HG03108 (cell line): Measurements from ENCODE around the gene PPP2R1A.
"Not testable (repeated sequence)": the region's sequence is repeated elsewhere in the genome, so short reads cannot be mapped to it uniquely, and the experiment has no call there.

Experiments used
- ATAC-seq: cut with Tn5 transposase; IDR thresholded peaks from one replicate; pipeline ENCODE4 v1.9.1; 2021; ENCODE audit warnings: moderate library complexity; ENCODE audit not compliant: unreplicated experiment

PPP2R1A gene

GRCh38 chr19:52200044-52200443 is 10.2 kb downstream of the PPP2R1A start:
- ATAC-seq: no peak

DNA sequence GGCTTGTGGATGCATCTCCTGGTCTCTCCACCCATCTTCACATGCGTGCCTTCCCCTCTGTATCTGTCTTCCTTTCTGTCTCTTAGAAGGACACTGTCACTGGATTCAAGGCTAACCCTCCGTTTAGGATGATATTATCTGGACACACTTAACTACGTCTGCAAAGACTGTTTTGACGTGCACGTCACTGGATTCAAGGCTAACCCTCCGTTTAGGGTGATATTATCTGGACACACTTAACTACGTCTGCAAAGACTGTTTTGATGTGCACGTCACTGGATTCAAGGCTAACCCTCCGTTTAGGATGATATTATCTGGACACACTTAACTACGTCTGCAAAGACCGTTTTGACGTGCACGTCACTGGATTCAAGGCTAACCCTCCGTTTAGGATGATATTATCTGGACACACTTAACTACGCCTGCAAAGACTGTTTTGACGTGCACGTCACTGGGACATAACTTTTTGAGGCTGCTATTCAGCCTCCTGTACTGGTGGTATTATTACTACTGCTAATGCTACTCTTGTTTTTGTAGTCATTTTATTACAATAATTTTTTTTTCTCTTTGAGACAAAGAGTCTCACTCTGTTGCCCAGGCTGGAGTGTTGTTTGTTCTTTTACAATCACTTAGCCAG is 11.0 kb downstream of the PPP2R1A start:
- not testable (repeated sequence) for ATAC-seq

- no peak for ATAC-seq
Measured at GRCh38 chr19:52206481-52206880, 16.6 kb downstream of the PPP2R1A start.

DNA sequence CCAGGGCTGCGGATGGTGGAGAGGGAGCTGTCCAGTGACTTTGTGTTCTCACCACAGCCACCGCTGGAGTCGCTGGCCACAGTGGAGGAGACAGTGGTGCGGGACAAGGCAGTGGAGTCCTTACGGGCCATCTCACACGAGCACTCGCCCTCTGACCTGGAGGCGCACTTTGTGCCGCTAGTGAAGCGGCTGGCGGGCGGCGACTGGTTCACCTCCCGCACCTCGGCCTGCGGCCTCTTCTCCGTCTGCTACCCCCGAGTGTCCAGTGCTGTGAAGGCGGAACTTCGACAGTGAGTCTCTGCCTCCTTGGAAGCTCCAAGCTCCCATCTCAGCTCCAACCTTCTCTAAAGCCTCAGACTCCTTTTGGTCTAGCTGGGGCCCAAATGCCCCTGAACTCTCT is 21.4 kb downstream of the PPP2R1A start:
- ATAC-seq: no peak

- no peak for ATAC-seq
Measured at GRCh38 chr19:52211926-52212571, 22.2 kb downstream of the PPP2R1A start.

DNA sequence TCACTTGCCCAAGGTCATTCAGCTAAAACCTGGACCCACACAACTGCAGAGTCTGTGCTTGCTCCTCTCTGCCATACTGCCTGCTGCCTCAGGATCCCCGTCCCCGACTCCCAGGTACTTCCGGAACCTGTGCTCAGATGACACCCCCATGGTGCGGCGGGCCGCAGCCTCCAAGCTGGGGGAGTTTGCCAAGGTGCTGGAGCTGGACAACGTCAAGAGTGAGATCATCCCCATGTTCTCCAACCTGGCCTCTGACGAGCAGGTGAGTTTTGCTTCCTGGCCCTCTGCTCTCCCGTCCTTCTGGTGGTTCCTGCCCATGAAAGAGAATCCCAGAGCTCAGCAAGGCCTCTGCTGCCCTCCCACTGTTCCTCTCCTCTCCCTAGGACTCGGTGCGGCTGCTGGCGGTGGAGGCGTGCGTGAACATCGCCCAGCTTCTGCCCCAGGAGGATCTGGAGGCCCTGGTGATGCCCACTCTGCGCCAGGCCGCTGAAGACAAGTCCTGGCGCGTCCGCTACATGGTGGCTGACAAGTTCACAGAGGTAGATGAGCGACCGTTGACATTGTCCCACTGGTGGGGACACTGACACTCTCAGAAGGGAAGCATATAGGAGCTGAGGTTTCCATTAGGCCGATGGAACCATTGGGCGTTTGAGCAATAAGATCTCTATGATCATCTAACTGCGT is 22.9 kb downstream of the PPP2R1A start:
- ATAC-seq: no peak

- no peak for ATAC-seq
Measured at GRCh38 chr19:52214241-52214640, 24.4 kb downstream of the PPP2R1A start.

DNA sequence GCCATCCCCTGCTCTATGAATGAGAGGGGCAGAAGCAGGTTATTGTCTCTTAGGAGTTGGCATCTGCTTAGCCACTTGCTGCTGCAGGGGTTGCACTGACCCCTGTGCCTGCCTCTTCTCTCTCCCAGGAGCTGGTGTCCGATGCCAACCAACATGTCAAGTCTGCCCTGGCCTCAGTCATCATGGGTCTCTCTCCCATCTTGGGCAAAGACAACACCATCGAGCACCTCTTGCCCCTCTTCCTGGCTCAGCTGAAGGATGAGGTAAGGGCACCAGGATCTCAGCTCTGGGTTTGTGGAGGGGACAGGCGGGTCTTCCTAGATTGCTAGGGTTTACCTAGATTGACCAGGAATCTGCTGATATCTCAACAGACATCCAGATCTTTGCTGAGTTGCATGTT is 26.5 kb downstream of the PPP2R1A start:
- ATAC-seq: no peak

- ATAC-seq: no peak
Measured at GRCh38 chr19:52217576-52217975, 27.7 kb downstream of the PPP2R1A start.

GRCh38 chr19:52219611-52220010 is 29.8 kb downstream of the PPP2R1A start:
- ATAC-seq: no peak

GRCh38 chr19:52221031-52221430 is 31.2 kb downstream of the PPP2R1A start:
- ATAC-seq: no peak

- no peak for ATAC-seq
Measured at GRCh38 chr19:52221831-52222375, 32.1 kb downstream of the PPP2R1A start.

DNA sequence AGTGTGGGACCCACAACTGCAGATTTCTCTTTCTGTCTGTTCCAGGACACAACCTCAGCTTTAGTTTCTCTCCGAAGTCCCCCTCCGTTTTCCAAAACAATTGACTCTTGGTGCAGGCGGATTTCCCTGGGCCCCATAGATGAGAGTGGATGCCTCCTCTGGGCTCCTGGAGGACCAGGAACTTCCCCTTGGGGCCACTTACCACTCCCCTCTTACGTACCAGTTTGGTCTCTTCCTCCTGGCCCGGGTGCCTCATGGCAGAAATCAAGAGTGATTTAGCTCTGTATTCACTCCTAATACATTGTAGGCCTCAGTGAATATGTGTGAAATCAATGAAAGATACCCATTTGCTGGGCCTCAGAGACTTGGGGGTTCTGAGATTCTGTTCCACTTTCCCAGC is 34.4 kb downstream of the PPP2R1A start:
- no peak for ATAC-seq

GRCh38 chr19:52226652-52227051 is 36.8 kb downstream of the PPP2R1A start:
- ATAC-seq: no peak

GRCh38 chr19:52227196-52227940 is 37.5 kb downstream of the PPP2R1A start:
- ATAC-seq: no peak

- ATAC-seq: no peak
Measured at GRCh38 chr19:52227980-52228379, 38.1 kb downstream of the PPP2R1A start.

GRCh38 chr19:52229524-52229923 is 39.7 kb downstream of the PPP2R1A start:
- no peak for ATAC-seq

DNA sequence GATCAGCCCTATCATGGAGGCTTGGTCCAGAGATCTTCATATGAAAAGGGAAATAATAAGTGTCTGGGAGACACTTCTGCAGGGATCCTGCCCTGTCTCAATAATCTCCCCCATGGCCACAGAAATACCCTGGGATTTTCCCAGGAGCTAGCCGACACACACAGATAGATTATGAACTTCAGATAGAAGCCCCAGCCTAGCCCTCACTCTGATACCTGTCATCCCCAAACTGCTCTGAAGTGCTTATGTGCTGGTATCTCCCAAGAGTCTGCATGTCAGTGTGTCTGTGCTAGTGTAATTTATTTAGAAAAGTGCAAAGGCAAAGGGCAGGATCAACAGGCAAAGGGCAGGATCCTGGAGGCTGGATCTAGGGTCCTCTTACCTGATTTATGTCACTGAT is 40.8 kb downstream of the PPP2R1A start:
- ATAC-seq: no peak

GRCh38 chr19:52231154-52231910 is 41.5 kb downstream of the PPP2R1A start:
- ATAC-seq: no peak

DNA sequence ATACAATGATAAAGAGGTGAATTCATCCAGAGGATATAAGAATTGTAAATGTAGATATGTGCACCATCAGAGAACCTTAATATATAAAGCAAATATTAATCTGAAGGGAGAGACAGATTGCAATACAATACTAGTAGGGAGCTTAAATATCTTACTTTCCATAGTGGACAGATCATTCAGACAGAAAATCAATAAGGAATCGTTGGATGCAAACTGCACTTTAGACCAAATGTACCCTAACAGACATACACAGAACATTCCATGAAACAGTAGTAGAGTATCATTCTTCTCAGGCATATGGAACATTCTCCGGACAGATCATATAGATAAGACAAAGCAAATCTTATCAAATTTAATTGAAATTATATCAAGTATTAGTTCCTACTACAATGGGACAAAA is 44.6 kb downstream of the PPP2R1A start:
- no peak for ATAC-seq

DNA sequence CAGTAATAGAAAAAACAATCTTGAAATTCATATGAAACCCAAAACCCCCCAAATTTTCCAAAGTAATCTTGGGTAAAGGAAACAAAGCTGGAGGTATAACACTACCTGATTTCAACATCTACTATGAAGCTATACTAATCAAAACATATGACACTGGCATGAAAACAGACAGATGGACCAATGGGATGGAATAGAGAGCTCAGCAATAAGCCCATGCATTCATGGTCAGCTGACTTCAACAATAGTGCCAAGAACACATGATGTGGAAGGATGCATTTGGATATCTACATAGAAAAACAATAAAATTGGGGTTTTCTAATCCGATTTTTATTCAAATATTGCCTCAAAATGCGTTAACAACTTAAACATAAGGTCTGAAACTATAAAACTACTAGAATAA is 47.3 kb downstream of the PPP2R1A start:
- ATAC-seq: no peak
